HUES64 (cell line): ENCODE data around the gene HPCAL1.

Source experiments
- H3K27ac ChIP-seq: 2 replicates; pipeline ENCODE4 v1.7.0; 2013; ENCODE audit warnings: low read depth, low read length, inconsistent platforms
- H3K27me3 ChIP-seq: 2 replicates; pipeline ENCODE4 v1.6.1; 2013; ENCODE audit warnings: mild to moderate bottlenecking, low read length; ENCODE audit not compliant: insufficient read depth
- H3K36me3 ChIP-seq: 2 replicates; pipeline ENCODE4 v1.6.1; 2013; ENCODE audit warnings: mild to moderate bottlenecking, low read length; ENCODE audit not compliant: insufficient read depth
- H3K4me1 ChIP-seq: 2 replicates; pipeline ENCODE4 v1.6.1; 2013; ENCODE audit warnings: mild to moderate bottlenecking, low read length, moderate library complexity; ENCODE audit not compliant: insufficient read depth
- H3K4me3 ChIP-seq: 2 replicates; pipeline ENCODE4 v1.5.1; 2013; ENCODE audit warnings: mild to moderate bottlenecking, low read length, moderate library complexity
- H3K9ac ChIP-seq: 2 replicates; pipeline ENCODE4 v1.6.1; 2013; ENCODE audit warnings: mild to moderate bottlenecking, low read depth, low read length
- H3K9me3 ChIP-seq: 2 replicates; pipeline ENCODE4 v1.6.1; 2013; ENCODE audit warnings: low read depth, low read length; ENCODE audit not compliant: insufficient read depth
- WGBS: fragments of 150-250, 120-280 bp; methylation state at CpG from one replicate; pipeline ENCODE4 v1.1.7; 2013; ENCODE audit warnings: missing lambda C conversion rate; 5-methylcytosine and 5-hydroxymethylcytosine counted together

Gene HPCAL1

GRCh38 chr2:10278763-10279471, 23.8 kb upstream of the HPCAL1 start:
- no peaks in the 10 kb centered on the region for H3K9me3 ChIP-seq
- 89% methylated on average over 11 of the region's 11 CpGs for WGBS
- no peaks in the 10 kb centered on the region for H3K27me3 ChIP-seq
- no peak overlapping the region for H3K9ac ChIP-seq
- no peaks in the 10 kb centered on the region for H3K4me1 ChIP-seq
- no peaks in the 10 kb centered on the region for H3K36me3 ChIP-seq
- H3K27ac ChIP-seq, result no peak overlapping the region
- H3K4me3 ChIP-seq, result no peak overlapping the region

- no peaks in the 10 kb centered on the region for H3K27me3 ChIP-seq
- H3K4me3 ChIP-seq, result no peak overlapping the region
- no peaks in the 10 kb centered on the region for H3K4me1 ChIP-seq
- no peaks in the 10 kb centered on the region for H3K36me3 ChIP-seq
- H3K9me3 ChIP-seq, result no peaks in the 10 kb centered on the region
- no peak overlapping the region for H3K9ac ChIP-seq
- no peak overlapping the region for H3K27ac ChIP-seq
- WGBS, result 92% methylated on average over 11 of the region's 11 CpGs
Measured at GRCh38 chr2:10279472-10279870, 23.2 kb upstream of the HPCAL1 start.

- 88% methylated on average over 12 of the region's 12 CpGs for WGBS
- H3K36me3 ChIP-seq, result no peaks in the 10 kb centered on the region
- no peaks in the 10 kb centered on the region for H3K9me3 ChIP-seq
- no peak overlapping the region for H3K4me3 ChIP-seq
- no peak overlapping the region for H3K9ac ChIP-seq
- H3K27ac ChIP-seq, result no peak overlapping the region
- no peaks in the 10 kb centered on the region for H3K27me3 ChIP-seq
- no peaks in the 10 kb centered on the region for H3K4me1 ChIP-seq
Measured at GRCh38 chr2:10279946-10280463, 22.7 kb upstream of the HPCAL1 start.

DNA sequence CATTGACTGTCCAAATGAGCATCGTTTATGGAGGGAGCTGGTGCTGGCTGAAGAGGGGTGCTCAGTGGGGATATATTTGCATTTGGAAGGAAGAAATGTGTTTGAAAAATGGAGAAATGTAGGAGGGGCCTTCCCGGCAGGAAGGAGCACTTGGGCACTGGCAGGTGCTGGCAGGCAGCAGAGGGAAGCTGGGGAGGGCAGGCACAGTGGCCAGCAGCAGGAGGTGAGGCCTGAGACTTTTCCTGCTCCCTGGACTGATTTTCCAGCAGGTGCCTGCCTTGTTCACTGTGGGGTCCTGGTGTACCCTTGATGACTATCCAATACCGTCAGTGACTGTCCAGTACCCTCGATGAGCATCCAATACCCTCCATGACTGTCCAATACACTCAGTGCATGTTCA, 20.8 kb upstream of the HPCAL1 start:
- H3K9ac ChIP-seq, result no peak overlapping the region
- H3K4me1 ChIP-seq, result peaks cover 11% of the 10 kb centered on the region; the same call in 1 of the 2 replicates
- WGBS, result 82% methylated on average over 3 of the region's 4 CpGs
- no peaks in the 10 kb centered on the region for H3K9me3 ChIP-seq
- no peak overlapping the region for H3K27ac ChIP-seq
- no peaks in the 10 kb centered on the region for H3K27me3 ChIP-seq
- H3K36me3 ChIP-seq, result no peaks in the 10 kb centered on the region
- H3K4me3 ChIP-seq, result no peak overlapping the region

DNA sequence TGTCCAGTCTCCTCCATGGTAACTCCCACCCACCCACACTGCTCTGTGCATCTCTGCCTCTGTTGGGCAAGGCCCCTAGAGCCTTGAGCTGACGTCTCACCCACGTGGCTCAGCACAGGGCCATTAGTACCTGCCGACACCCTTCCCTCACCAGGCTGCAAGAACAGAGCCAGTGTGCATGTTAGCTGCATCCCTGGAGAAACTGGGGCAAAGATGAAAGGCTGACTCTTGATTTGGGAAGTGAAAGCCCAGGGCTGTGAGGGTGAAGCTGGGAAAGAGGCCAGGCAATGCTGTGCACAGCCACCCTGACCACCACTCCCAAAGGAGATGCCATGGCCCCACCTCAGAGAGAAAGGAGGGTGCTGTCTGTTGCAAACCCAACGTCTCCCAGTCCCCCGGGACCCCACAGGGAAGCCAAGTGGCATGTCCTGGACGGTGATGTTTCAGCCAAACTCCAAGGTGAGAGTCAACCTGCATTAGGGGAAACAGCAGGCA, 20.0 kb upstream of the HPCAL1 start:
- Histone ChIP-seq H3K27me3 (no peaks in the 10 kb centered on the region), H3K4me3 (no peak overlapping the region), H3K9me3 (no peaks in the 10 kb centered on the region), H3K4me1 (peaks cover 11% of the 10 kb centered on the region; the same call in 1 of the 2 replicates), H3K9ac (no peak overlapping the region), H3K36me3 (no peaks in the 10 kb centered on the region), H3K27ac (no peak overlapping the region)
- 81% methylated on average over 6 of the region's 6 CpGs for WGBS

DNA sequence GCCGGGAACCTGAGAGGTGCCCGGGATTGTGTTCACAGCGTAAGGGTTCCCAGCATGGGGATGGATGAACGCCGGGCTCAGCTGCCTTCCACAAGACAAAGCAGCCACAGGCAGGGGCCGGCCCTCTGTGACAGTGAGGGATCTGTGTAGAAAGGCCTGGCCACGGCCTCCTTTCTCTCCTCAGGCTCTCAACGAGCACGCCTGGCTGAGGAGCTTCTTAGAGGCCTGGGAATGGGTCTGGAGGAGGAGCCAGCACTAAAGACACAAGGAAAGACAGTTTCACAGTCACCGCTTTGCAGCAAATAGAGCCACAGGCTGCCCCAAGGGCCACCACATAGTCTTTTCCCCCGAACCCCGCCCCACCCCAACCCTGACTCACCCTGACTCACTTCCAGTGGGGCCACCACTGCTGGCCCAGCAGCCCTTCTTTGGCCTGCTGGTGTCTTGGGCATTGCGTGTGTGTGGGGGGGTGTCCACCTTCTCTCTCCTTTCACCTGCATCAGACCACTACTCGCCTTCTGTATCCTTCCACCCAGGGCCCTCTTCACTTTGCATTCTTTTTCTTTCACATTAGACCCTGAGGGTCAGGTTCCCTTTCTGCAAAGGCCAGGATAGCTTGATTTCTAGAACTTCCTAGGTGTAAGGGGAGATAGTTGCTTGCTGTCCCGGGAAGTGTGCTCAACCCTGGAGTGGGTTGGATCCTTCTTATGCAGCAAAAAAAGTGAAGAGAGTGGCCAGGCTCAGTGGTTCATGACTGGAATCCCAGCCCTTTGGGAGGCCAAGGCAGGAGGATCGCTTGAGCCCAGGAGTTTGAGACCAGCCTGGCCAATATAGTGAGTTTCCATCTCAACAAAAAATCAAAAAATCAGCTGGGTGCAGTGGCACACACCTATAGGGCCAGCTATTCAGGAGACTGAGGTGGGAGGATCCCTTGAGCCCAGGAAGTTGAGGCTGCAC, 19.3 kb upstream of the HPCAL1 start:
- no peak overlapping the region for H3K27ac ChIP-seq
- WGBS, result 74% methylated on average over 16 of the region's 16 CpGs
- no peaks in the 10 kb centered on the region for H3K36me3 ChIP-seq
- H3K4me3 ChIP-seq, result no peak overlapping the region
- no peak overlapping the region for H3K9ac ChIP-seq
- H3K27me3 ChIP-seq, result no peaks in the 10 kb centered on the region
- peaks cover 11% of the 10 kb centered on the region; the same call in 1 of the 2 replicates for H3K4me1 ChIP-seq
- H3K9me3 ChIP-seq, result no peaks in the 10 kb centered on the region

DNA sequence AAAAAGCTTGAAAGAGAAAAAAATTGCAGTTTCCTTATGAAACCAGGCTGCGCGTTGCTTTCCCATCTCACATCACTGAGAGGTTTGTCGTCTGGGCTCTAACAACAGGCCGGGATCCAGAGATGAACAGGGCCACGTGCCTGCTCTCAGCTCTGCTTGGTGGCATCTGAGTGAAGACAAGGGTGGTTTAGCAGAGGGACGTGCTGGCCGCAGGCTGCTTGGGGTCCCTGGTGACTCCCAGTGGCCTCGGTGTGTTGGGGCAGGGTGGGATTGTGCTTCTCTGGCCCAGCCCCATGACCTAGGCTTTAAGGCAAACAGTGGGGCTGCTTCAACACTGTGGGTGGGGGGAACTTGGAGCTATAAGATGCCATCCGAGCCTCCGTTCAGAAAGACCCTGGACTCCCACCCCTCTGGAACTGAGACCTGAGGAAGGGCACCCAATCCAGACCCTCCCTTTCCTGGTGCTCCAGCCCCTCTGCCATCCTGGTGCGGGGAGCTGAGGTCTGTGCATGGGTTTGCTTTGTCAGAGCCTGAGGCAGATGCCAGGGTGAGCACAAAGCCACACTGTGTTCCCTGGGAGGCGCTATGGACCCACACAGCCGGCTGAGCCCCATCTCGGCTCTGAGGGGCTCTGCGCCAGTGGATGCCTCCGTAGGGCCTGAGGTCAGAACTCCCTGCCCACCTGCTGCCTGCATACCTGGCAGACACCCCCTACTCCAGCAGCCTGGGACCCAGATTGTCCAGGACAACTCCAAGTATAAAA, 18.4 kb upstream of the HPCAL1 start:
- Histone ChIP-seq H3K36me3 (no peaks in the 10 kb centered on the region), H3K4me3 (no peak overlapping the region), H3K9ac (no peak overlapping the region), H3K9me3 (no peaks in the 10 kb centered on the region), H3K27me3 (no peaks in the 10 kb centered on the region), H3K4me1 (peaks cover 11% of the 10 kb centered on the region; the same call in 1 of the 2 replicates), H3K27ac (no peak overlapping the region)
- WGBS, result 93% methylated on average over 16 of the region's 16 CpGs

DNA sequence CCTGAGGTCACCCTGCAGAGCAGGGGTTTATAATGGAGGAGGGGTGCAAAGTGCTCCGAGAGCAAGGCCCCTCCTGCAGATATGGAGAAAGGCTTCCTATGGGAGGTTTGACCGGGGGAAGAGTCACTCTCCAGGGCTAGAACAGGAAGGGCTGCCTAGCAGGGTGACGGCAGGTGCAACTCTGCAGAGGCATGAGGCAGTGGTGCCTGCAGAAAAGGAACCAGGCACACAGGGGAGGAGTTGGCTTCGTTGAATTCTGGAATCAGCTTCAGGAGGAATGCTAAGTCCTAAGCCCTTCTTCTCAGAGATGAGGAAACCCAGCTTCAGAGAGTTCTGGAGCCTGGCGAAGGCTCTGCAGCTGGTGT, 17.5 kb upstream of the HPCAL1 start:
- H3K9me3 ChIP-seq, result no peaks in the 10 kb centered on the region
- 0 out of 2 replicates have a peak overlapping the region, but pooled peaks have one; percentile 36 for H3K9ac ChIP-seq
- 70% methylated on average over 5 of the region's 5 CpGs for WGBS
- no peaks in the 10 kb centered on the region for H3K36me3 ChIP-seq
- H3K4me3 ChIP-seq, result no peak overlapping the region
- no peaks in the 10 kb centered on the region for H3K27me3 ChIP-seq
- H3K27ac ChIP-seq, result no peak overlapping the region
- peaks cover 11% of the 10 kb centered on the region; the same call in 1 of the 2 replicates for H3K4me1 ChIP-seq

- WGBS, result 62% methylated on average over 17 of the region's 17 CpGs
- peak overlapping the region; percentile 23; the same call in 1 of the 2 replicates for H3K27ac ChIP-seq
Measured at GRCh38 chr2:10285556-10286198, 17.0 kb upstream of the HPCAL1 start.

More at GRCh38 chr2:10285556-10286198, 17.0 kb upstream of the HPCAL1 start:
- H3K4me3 ChIP-seq, result no peak overlapping the region
- H3K27me3 ChIP-seq, result no peaks in the 10 kb centered on the region
- peaks cover 11% of the 10 kb centered on the region; the same call in 1 of the 2 replicates for H3K4me1 ChIP-seq
- H3K9me3 ChIP-seq, result no peaks in the 10 kb centered on the region
- H3K36me3 ChIP-seq, result no peaks in the 10 kb centered on the region
- H3K9ac ChIP-seq, result 0 out of 2 replicates have a peak overlapping the region, but pooled peaks have one; percentile 36
